ENCODE data around the gene PAPSS2. TPM values are rescaled to one million over a fixed set of nuclear protein-coding genes. Genes with fewer than 3 reads are reported as not detected.

PAPSS2 gene
- total RNA-seq, 1 experiment from 2014 or later: 24.5 TPM

- no peak overlapping the region for H3K9ac ChIP-seq (ENCODE audit: extremely low read depth, insufficient read length, low read length)
- no peaks in the 10 kb centered on the region for H3K9me3 ChIP-seq (ENCODE audit: control insufficient read depth, low read depth, low read length)
- H2AFZ ChIP-seq (ENCODE audit: low read length): no peak overlapping the region
- Mint-ChIP-seq H3K27ac (no peak overlapping the region; a peak in 1 of 7 replicates), H3K9me3 (no peaks in the 10 kb centered on the region), H3K4me1 (peaks cover 6 to 11% of the 10 kb centered on the region in 2 experiments), H3K4me3 (no peak overlapping the region), H3K36me3 (ENCODE audit: insufficient read depth in 1 of 3, low read depth in 3 of 3) (peaks cover 10 to 26% (median 21%) of the 10 kb centered on the region in 3 experiments; a peak in 6 of 7 replicates), H3K27me3 (ENCODE audit: low read depth) (no peaks in the 10 kb centered on the region)
- no peaks in the 10 kb centered on the region for H3K79me1 ChIP-seq (ENCODE audit: insufficient read depth, low read depth, low read length, poor library complexity, severe bottlenecking)
- peak; percentile 72 for TF ChIP-seq CTCF (conservative IDR thresholded peaks at IDR 0.05)
- H2BK120ac ChIP-seq (ENCODE audit: low read depth, low read length, poor library complexity, severe bottlenecking): no peak overlapping the region
- H3K79me2 ChIP-seq (ENCODE audit: insufficient read depth, low read length): no peaks in the 10 kb centered on the region
- no peak overlapping the region for H2BK12ac ChIP-seq (ENCODE audit: insufficient read length, low read depth, low read length)
- H2BK20ac ChIP-seq (ENCODE audit: low read depth, low read length, poor library complexity, severe bottlenecking): no peak overlapping the region
- H4K8ac ChIP-seq (replicated peaks; ENCODE audit: insufficient read length, low read depth, low read length): no peak overlapping the region
- H4K5ac ChIP-seq (ENCODE audit: insufficient read length, low read depth, low read length): no peak overlapping the region
- no peak overlapping the region for H3K23ac ChIP-seq (ENCODE audit: insufficient read length, low read depth, low read length)
- H4K20me1 ChIP-seq (ENCODE audit: control insufficient read depth, insufficient read depth, insufficient read length): no peaks in the 10 kb centered on the region
- H3K14ac ChIP-seq (ENCODE audit: insufficient read depth, low read length): no peak overlapping the region
- H3K4me1 ChIP-seq (ENCODE audit: insufficient read depth, low read length): no peaks in the 10 kb centered on the region
- no CpG with 5 or more reads among the region's 2 CpGs for WGBS (ENCODE audit: extremely low coverage, insufficient read length, low lambda C conversion rate)
- no peak overlapping the region for H3K4me2 ChIP-seq (ENCODE audit: insufficient read depth, insufficient read length, low read length)
- H2BK5ac ChIP-seq (ENCODE audit: insufficient read length, low read length): no peak overlapping the region
- no peaks in the 10 kb centered on the region for H3K23me2 ChIP-seq (ENCODE audit: insufficient read length, low read depth, low read length, poor library complexity, severe bottlenecking)
- no peak overlapping the region for H3T11ph ChIP-seq (ENCODE audit: low read length)
- H3K18ac ChIP-seq (ENCODE audit: insufficient read length, low read depth, low read length): no peak overlapping the region
- no peak overlapping the region for H2AK5ac ChIP-seq (ENCODE audit: insufficient read length, low read length)
- no peak overlapping the region for H3K4ac ChIP-seq (ENCODE audit: low read depth, low read length)
- no peak overlapping the region for H3K56ac ChIP-seq (ENCODE audit: insufficient read length, low read depth, low read length)
- no peak for DNase-seq
- H3K27ac ChIP-seq (ENCODE audit: insufficient read length, low read depth, low read length): no peak overlapping the region
- H2BK15ac ChIP-seq (ENCODE audit: low read depth, low read length): no peak overlapping the region
- no peak overlapping the region for H4K91ac ChIP-seq (ENCODE audit: insufficient read length, low read depth, low read length)
- no peaks in the 10 kb centered on the region for H3K27me3 ChIP-seq (ENCODE audit: insufficient read depth, low read length)
Observed at GRCh38 chr10:87771871-87772500, 112.3 kb downstream of the PAPSS2 start.

Data from H9 (cell line).